ENCODE data around the gene PARD6G. TPM values are rescaled to one million over a fixed set of nuclear protein-coding genes. Genes with fewer than 3 reads are reported as not detected.

PARD6G gene
- total and polyA plus RNA-seq, 2 of the 8 experiments (the other 6 are each of a cell fraction or from before 2014, with no cell fraction given), result 11.3 to 17.9 TPM

- TF ChIP-seq, protein P1, sequence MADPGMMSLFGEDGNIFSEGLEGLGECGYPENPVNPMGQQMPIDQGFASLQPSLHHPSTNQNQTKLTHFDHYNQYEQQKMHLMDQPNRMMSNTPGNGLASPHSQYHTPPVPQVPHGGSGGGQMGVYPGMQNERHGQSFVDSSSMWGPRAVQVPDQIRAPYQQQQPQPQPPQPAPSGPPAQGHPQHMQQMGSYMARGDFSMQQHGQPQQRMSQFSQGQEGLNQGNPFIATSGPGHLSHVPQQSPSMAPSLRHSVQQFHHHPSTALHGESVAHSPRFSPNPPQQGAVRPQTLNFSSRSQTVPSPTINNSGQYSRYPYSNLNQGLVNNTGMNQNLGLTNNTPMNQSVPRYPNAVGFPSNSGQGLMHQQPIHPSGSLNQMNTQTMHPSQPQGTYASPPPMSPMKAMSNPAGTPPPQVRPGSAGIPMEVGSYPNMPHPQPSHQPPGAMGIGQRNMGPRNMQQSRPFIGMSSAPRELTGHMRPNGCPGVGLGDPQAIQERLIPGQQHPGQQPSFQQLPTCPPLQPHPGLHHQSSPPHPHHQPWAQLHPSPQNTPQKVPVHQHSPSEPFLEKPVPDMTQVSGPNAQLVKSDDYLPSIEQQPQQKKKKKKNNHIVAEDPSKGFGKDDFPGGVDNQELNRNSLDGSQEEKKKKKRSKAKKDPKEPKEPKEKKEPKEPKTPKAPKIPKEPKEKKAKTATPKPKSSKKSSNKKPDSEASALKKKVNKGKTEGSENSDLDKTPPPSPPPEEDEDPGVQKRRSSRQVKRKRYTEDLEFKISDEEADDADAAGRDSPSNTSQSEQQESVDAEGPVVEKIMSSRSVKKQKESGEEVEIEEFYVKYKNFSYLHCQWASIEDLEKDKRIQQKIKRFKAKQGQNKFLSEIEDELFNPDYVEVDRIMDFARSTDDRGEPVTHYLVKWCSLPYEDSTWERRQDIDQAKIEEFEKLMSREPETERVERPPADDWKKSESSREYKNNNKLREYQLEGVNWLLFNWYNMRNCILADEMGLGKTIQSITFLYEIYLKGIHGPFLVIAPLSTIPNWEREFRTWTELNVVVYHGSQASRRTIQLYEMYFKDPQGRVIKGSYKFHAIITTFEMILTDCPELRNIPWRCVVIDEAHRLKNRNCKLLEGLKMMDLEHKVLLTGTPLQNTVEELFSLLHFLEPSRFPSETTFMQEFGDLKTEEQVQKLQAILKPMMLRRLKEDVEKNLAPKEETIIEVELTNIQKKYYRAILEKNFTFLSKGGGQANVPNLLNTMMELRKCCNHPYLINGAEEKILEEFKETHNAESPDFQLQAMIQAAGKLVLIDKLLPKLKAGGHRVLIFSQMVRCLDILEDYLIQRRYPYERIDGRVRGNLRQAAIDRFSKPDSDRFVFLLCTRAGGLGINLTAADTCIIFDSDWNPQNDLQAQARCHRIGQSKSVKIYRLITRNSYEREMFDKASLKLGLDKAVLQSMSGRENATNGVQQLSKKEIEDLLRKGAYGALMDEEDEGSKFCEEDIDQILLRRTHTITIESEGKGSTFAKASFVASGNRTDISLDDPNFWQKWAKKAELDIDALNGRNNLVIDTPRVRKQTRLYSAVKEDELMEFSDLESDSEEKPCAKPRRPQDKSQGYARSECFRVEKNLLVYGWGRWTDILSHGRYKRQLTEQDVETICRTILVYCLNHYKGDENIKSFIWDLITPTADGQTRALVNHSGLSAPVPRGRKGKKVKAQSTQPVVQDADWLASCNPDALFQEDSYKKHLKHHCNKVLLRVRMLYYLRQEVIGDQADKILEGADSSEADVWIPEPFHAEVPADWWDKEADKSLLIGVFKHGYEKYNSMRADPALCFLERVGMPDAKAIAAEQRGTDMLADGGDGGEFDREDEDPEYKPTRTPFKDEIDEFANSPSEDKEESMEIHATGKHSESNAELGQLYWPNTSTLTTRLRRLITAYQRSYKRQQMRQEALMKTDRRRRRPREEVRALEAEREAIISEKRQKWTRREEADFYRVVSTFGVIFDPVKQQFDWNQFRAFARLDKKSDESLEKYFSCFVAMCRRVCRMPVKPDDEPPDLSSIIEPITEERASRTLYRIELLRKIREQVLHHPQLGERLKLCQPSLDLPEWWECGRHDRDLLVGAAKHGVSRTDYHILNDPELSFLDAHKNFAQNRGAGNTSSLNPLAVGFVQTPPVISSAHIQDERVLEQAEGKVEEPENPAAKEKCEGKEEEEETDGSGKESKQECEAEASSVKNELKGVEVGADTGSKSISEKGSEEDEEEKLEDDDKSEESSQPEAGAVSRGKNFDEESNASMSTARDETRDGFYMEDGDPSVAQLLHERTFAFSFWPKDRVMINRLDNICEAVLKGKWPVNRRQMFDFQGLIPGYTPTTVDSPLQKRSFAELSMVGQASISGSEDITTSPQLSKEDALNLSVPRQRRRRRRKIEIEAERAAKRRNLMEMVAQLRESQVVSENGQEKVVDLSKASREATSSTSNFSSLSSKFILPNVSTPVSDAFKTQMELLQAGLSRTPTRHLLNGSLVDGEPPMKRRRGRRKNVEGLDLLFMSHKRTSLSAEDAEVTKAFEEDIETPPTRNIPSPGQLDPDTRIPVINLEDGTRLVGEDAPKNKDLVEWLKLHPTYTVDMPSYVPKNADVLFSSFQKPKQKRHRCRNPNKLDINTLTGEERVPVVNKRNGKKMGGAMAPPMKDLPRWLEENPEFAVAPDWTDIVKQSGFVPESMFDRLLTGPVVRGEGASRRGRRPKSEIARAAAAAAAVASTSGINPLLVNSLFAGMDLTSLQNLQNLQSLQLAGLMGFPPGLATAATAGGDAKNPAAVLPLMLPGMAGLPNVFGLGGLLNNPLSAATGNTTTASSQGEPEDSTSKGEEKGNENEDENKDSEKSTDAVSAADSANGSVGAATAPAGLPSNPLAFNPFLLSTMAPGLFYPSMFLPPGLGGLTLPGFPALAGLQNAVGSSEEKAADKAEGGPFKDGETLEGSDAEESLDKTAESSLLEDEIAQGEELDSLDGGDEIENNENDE (IDR thresholded peaks at IDR 0.05; ENCODE audit: insufficient replicate concordance, low read length), result no peak
- no peak for TF ChIP-seq EGR1 (IDR thresholded peaks at IDR 0.05; ENCODE audit: borderline replicate concordance, low read depth, low read length)
- TF ChIP-seq, protein P2, sequence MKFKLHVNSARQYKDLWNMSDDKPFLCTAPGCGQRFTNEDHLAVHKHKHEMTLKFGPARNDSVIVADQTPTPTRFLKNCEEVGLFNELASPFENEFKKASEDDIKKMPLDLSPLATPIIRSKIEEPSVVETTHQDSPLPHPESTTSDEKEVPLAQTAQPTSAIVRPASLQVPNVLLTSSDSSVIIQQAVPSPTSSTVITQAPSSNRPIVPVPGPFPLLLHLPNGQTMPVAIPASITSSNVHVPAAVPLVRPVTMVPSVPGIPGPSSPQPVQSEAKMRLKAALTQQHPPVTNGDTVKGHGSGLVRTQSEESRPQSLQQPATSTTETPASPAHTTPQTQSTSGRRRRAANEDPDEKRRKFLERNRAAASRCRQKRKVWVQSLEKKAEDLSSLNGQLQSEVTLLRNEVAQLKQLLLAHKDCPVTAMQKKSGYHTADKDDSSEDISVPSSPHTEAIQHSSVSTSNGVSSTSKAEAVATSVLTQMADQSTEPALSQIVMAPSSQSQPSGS (IDR thresholded peaks at IDR 0.05; ENCODE audit: low read length), result no peak
- no peak for TF ChIP-seq BCL11A (IDR thresholded peaks at IDR 0.05; ENCODE audit: low read depth in 2 of 2, low read length in 2 of 2)
- no peak for TF ChIP-seq KDM5A (IDR thresholded peaks at IDR 0.05; ENCODE audit: low read length)
- TF ChIP-seq TBP (IDR thresholded peaks at IDR 0.05; ENCODE audit: low read depth, low read length), result no peak
Observed at GRCh38 chr18:80191264-80191663, 56.0 kb downstream of the PARD6G start (continued).

All from H1 (cell line).